Pancreas (tissue), 10 donors: ENCODE measurements around the gene PLA2G4E. TPM values are rescaled to one million over a fixed set of nuclear protein-coding genes. Genes with fewer than 3 reads are reported as not detected.

ENCODE experiments used
- ATAC-seq, 4 donors: fragments of 200-7000 bp; cut with Tn5 transposase; one replicate each; pipeline versions ENCODE4 v1.8.0 to v1.9.1; 2020; ENCODE audit warnings: mild to moderate bottlenecking in 4 of 4, moderate library complexity in 4 of 4
- DNase-seq, 6 donors: peaks; one replicate each; pipeline ENCODE4 v3.0.0-alpha.2; 2020
- FAIRE-seq: peaks from 2 replicates; lab custom pipeline; 2012; peaks lifted over from hg19 to GRCh38; lab: Jason Lieb, UNC
- H3K27ac ChIP-seq, 4 donors: fragments of 200-600 bp; sonication (generic); 1 replicate in 3 of 4; 2 replicates in 1 of 4; pipeline versions ENCODE4 v1.5.0 to v1.8.0; 2020
- H3K27me3 ChIP-seq, 4 donors: fragments of 200-600 bp; one replicate each; pipeline ENCODE4 v1.8.0; 2021
- H3K36me3 ChIP-seq, 3 donors: fragments of 200-600 bp; sonication (generic) in 1 of 3; one replicate each; pipeline versions ENCODE4 v1.5.0 to v1.8.0; 2020 to 2021
- H3K4me1 ChIP-seq, 3 donors: fragments of 200-600 bp; one replicate each; pipeline ENCODE4 v1.8.0; 2021
- H3K4me3 ChIP-seq, 4 donors: fragments of 200-600 bp; sonication (generic) in 2 of 4; one replicate each; pipeline versions ENCODE4 v1.5.0 to v1.8.0; 2020 to 2021
- H3K9me3 ChIP-seq, 4 donors: fragments of 200-600 bp; one replicate each; pipeline ENCODE4 v1.8.0; 2021
- WGBS, 2 donors: extraction: QIAGEN DNeasy Blood & Tissue Kit; methylation state at CpG; one replicate each; pipeline ENCODE4 v1.1.7; 2013; 5-methylcytosine and 5-hydroxymethylcytosine counted together
- intact Hi-C, 3 donors: fragments of 100-400 bp; cut with DNase I; formaldehyde crosslinking; loops; one replicate each; pipeline versions ENCODE4 v1.11.1 to v1.14.2; 2022
- polyA plus RNA-seq, 2 donors: library from polyadenylated mRNA; stranded (reverse); fragments of 200-250 nt; gene quantifications; one replicate each; pipeline ENCODE4 v1.2.3, GENCODE V29; 2013
- total RNA-seq, 6 donors: library from RNA; stranded (reverse); fragmentation: NEBNext Ultra II Directional in 4 of 6; extraction: Animal tissue kit (Norgen Biotek cat#: 25700) in 4 of 6; gene quantifications; one replicate each; pipeline versions ENCODE4 v1.2.1 to v1.2.4, GENCODE V29; 2021 to 2023
- TF ChIP-seq, protein P1 (sequence below), 4 donors: fragments of 200-600 bp; sonication (generic) in 3 of 4; IDR thresholded peaks; one replicate each; pipeline versions ENCODE4 v1.5.0 to v1.8.0; 2021; ENCODE audit warnings: antibody characterized with exemption in 4 of 4
- donor health status: healthy with polysubstance abuse.
- donor health status: DM: no; HTN: no; CAD: no; lungs with moderate emphysema.
- donor health status: DM: no; HTN: no; CAD: no.
- donor health status: control.
- donor health status: control.
- donor health status: Bipolar disorder and iron deficiency.
- donor health status: DM: yes; HTN: yes; CAD: no.
- donor health status: DM: no; HTN: no; CAD: no.
- donor health status: DM: no; HTN: no; CAD: no.
- donor health status: DM: yes; HTN: yes; CAD: no.

The PLA2G4E gene
- total and polyA plus RNA-seq, 8 donors: 0.05 to 0.06 TPM; not detected in 6

DNA sequence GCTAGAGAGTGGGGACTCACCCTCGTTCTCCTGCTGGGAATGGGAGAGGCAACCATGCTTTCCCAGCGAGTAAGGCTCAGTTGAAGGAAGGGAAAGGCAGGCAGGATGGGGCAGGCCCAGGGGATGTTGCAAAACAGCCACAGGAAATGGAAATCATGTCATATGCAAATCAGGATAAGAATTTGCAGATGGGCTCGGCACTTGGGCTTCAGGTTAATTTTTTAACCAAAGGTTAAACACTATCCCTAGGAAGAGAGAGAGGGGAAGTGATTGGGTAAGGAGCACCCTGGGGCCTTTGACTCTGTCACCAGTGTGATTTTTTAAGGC is 14.6 kb upstream of the PLA2G4E start:
- WGBS, 2 donors: 53% methylated on average over 3 of the region's 3 CpGs
- intact Hi-C loops: no loop called here

DNA sequence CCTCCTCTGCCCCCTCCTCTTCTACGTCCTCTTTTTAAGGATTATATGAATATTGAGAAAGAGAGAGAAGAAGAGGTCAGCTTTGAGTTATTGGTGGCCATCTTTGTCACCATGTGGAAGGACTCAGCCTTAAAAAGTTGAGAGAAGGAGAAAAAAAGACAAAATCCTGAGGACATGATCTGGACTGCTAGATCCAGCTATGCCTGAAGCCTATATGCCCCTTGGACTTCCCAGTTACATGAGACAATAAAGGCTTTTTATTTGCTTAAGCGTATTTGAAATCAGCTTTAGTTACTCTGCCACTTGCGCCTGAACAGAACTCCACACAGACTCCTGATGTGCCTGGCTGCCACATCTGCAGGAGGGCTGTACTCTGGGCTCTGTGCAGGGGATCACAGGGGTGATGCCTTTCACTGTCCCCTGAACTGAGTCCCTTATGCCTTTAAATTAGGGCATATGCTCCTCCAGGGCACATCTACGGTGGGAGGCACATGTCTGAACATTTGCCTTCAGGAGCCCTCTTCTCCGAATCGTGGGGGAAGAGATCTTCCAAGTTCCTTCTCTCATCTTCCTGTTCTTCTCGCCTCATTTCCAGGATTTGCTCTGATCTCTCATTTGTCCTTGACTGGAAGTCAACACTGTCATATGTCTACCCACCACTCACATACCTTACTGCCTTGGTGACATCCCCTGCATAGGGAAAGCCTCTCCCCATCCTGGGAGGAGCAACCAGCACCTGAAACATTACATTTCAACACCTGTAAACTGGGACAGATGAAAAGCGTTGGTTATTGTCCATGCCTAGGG is 14.0 kb upstream of the PLA2G4E start:
- no peak for ATAC-seq
- no peaks in the 10 kb centered on the region for H3K9me3 ChIP-seq
- 79 to 81% methylated on average over 8 of the region's 8 CpGs for WGBS, 2 donors
- no peak overlapping the region for H3K4me3 ChIP-seq
- FAIRE-seq: no peak
- DNase-seq: no peak
- peaks cover 0 to 8% (median 0%) of the 10 kb centered on the region in 3 donors for H3K4me1 ChIP-seq
- no peak overlapping the region for H3K27ac ChIP-seq
- TF ChIP-seq, protein P1, sequence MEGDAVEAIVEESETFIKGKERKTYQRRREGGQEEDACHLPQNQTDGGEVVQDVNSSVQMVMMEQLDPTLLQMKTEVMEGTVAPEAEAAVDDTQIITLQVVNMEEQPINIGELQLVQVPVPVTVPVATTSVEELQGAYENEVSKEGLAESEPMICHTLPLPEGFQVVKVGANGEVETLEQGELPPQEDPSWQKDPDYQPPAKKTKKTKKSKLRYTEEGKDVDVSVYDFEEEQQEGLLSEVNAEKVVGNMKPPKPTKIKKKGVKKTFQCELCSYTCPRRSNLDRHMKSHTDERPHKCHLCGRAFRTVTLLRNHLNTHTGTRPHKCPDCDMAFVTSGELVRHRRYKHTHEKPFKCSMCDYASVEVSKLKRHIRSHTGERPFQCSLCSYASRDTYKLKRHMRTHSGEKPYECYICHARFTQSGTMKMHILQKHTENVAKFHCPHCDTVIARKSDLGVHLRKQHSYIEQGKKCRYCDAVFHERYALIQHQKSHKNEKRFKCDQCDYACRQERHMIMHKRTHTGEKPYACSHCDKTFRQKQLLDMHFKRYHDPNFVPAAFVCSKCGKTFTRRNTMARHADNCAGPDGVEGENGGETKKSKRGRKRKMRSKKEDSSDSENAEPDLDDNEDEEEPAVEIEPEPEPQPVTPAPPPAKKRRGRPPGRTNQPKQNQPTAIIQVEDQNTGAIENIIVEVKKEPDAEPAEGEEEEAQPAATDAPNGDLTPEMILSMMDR (IDR thresholded peaks at IDR 0.05): no peak
- no peaks in the 10 kb centered on the region for H3K36me3 ChIP-seq
- intact Hi-C loops: no loop called here
- H3K27me3 ChIP-seq: no peaks in the 10 kb centered on the region

More for the DNA sequence above, 14.6 kb upstream of the PLA2G4E start:
- H3K4me3 ChIP-seq: no peak overlapping the region
- TF ChIP-seq, protein P1 (IDR thresholded peaks at IDR 0.05): no peak
- ATAC-seq (peak in 3 of 4 donors; percentile 14 to 63 (median 44)), DNase-seq (no peak), FAIRE-seq (no peak)
- H3K27me3 ChIP-seq: no peaks in the 10 kb centered on the region
- no peaks in the 10 kb centered on the region for H3K36me3 ChIP-seq
- H3K4me1 ChIP-seq: peaks cover 0 to 8% (median 0%) of the 10 kb centered on the region in 3 donors
- no peaks in the 10 kb centered on the region for H3K9me3 ChIP-seq
- no peak overlapping the region for H3K27ac ChIP-seq

DNA sequence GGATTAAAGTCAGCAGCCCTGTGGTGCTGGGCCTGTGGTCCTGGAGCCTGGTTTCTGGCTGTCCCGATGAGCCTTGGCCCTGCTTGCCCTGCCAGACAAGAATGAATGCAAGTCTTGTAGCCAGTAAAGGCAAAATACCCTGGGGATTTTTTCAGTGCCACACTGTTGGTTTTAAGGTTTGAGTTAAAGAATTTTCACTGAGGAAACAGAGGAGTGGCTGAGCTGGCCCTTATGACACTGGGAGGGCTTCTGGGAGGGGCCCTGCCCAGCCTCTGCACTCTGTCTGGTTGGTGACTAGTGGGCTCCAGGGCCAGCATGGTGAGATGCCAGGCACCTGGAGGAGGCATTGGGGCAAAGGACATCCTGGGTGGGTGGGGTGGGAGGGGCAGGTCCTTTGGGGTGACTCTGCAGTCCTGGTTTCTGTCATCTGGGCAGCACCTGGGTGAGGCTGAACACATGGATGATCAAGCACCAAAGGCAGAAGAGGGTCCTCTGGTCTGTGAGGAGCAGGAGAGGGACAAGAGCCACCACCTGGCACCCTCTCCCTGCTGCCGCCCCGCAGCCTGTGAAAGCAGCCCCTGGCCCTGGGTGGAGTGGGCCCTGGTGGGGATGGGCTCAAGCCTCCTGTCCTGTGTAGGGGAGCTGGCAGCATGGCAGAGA is 12.5 kb upstream of the PLA2G4E start:
- FAIRE-seq (no peak), DNase-seq (no peak), ATAC-seq (no peak)
- H3K4me1 ChIP-seq: peaks cover 0 to 8% (median 0%) of the 10 kb centered on the region in 3 donors
- intact Hi-C loops: no loop called here
- H3K4me3 ChIP-seq: no peak overlapping the region
- no peaks in the 10 kb centered on the region for H3K9me3 ChIP-seq
- H3K27ac ChIP-seq: no peak overlapping the region
- H3K27me3 ChIP-seq: no peaks in the 10 kb centered on the region
- 91 to 100% methylated on average over 3 of the region's 3 CpGs for WGBS, 2 donors
- TF ChIP-seq, protein P1 (IDR thresholded peaks at IDR 0.05): no peak
- H3K36me3 ChIP-seq: no peaks in the 10 kb centered on the region

DNA sequence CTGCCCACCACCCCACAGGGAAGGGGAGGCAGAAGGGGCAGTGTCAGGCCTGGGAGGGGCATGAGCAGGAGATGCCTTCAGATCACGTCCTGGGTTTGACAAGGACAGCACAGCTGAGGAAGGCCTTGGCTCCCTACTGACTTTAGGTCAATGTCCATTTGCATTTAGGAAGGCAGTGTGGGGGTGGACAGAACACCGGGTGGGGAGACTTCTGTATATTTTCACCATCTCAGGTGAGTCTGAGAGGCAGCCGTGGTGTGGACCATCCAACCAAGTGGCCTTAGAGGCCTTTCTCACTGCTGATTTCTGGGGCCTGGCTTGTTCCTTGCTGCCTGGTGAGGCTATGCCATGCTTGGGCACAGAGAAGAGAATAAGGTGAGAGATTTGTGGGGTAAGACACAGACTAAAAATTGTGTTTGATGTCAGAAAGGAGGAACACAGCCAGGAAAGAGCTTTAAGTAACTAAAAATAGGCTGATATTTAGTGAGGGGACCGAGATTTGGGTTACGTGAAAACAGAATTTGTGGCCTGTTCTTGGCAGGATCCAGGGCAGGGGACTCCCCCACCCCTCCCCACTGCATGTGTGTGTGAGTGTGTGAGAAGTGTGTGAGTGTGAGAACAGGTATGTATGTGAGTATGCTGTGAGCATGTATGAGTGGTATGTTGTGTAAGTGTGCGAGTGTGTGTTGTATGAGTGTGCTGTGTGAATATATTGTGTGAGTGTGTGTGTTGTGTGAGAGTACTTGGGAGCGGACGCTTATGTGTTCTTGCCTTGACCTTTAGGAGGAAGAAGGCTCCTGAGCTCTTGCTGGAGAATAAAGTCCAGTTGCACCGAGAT is 11.8 kb upstream of the PLA2G4E start:
- no peak for ATAC-seq
- Histone ChIP-seq H3K9me3 (no peaks in the 10 kb centered on the region), H3K36me3 (no peaks in the 10 kb centered on the region), H3K4me3 (no peak overlapping the region), H3K4me1 (peaks cover 0 to 4% (median 0%) of the 10 kb centered on the region in 3 donors), H3K27ac (no peak overlapping the region), H3K27me3 (no peaks in the 10 kb centered on the region)
- no peak for DNase-seq
- intact Hi-C loops: no loop called here
- TF ChIP-seq, protein P1 (IDR thresholded peaks at IDR 0.05): no peak
- WGBS, 2 donors: 89 to 91% methylated on average over 9 of the region's 9 CpGs
- FAIRE-seq: no peak
